WTC11 (cell line): Measurements from ENCODE around the gene WDPCP.
"Not testable (repeated sequence)": the region's sequence is repeated elsewhere in the genome, so short reads cannot be mapped to it uniquely, and the experiment has no call there.

Source experiments
- ESRRA ChIP-seq: sonication (generic); formaldehyde crosslinking; IDR thresholded peaks from 2 replicates; pipeline ENCODE4 v1.8.1; 2022; ENCODE audit warnings: mild to moderate bottlenecking, missing genetic modification reagents, borderline replicate concordance
- NR3C1 ChIP-seq: sonication (generic); formaldehyde crosslinking; conservative IDR thresholded peaks from 2 replicates; pipeline ENCODE4 v1.8.1; 2023; ENCODE audit warnings: low read depth, mild to moderate bottlenecking, missing genetic modification reagents
- SMAD3 ChIP-seq: sonication (generic); formaldehyde crosslinking; IDR thresholded peaks from 2 replicates; pipeline ENCODE4 v1.8.0; 2022; ENCODE audit warnings: missing genetic modification reagents, mild to moderate bottlenecking, borderline replicate concordance
- TEAD1 ChIP-seq: sonication (generic); formaldehyde crosslinking; IDR thresholded peaks from 2 replicates; pipeline ENCODE4 v1.8.0; 2022; ENCODE audit warnings: mild to moderate bottlenecking, missing genetic modification reagents
- TEAD4 ChIP-seq: sonication (generic); formaldehyde crosslinking; IDR thresholded peaks from 2 replicates; pipeline ENCODE4 v1.8.0; 2022; ENCODE audit warnings: mild to moderate bottlenecking, missing genetic modification reagents
- TF ChIP-seq, protein P1 (sequence below): fragments of 200-600 bp; IDR thresholded peaks from 2 replicates; pipeline ENCODE4 v1.8.0; 2022; ENCODE audit warnings: antibody characterized with exemption
- TF ChIP-seq, protein P2 (sequence below): sonication (generic); formaldehyde crosslinking; IDR thresholded peaks from 2 replicates; pipeline ENCODE4 v1.8.0; 2022; ENCODE audit warnings: mild to moderate bottlenecking, missing genetic modification reagents

DNA sequence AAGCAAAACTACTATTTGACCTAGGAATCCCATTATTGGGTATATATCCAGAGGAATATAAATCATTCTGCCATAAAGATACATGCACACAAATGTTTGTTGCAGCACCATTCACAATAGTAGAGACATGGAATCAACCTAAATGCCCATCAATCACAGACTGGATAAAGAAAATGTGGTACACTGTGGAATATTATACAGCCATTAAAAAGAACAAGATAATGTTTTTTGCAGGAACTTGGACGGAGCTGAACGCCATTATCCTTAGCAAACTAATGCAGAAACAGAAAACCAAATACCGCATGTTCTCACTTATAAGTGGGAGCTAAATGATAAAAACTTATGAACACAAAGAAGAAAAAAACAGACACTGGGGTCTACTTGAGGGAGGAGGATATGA is 185.4 kb downstream of the WDPCP start:
- TF ChIP-seq, protein P1, sequence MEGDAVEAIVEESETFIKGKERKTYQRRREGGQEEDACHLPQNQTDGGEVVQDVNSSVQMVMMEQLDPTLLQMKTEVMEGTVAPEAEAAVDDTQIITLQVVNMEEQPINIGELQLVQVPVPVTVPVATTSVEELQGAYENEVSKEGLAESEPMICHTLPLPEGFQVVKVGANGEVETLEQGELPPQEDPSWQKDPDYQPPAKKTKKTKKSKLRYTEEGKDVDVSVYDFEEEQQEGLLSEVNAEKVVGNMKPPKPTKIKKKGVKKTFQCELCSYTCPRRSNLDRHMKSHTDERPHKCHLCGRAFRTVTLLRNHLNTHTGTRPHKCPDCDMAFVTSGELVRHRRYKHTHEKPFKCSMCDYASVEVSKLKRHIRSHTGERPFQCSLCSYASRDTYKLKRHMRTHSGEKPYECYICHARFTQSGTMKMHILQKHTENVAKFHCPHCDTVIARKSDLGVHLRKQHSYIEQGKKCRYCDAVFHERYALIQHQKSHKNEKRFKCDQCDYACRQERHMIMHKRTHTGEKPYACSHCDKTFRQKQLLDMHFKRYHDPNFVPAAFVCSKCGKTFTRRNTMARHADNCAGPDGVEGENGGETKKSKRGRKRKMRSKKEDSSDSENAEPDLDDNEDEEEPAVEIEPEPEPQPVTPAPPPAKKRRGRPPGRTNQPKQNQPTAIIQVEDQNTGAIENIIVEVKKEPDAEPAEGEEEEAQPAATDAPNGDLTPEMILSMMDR: not testable (repeated sequence)
- not testable (repeated sequence) for TF ChIP-seq ESRRA (CRISPR knock-in tag); SMAD3 (CRISPR knock-in tag); NR3C1 (CRISPR knock-in tag); TEAD1; TEAD4
- TF ChIP-seq, protein P2, sequence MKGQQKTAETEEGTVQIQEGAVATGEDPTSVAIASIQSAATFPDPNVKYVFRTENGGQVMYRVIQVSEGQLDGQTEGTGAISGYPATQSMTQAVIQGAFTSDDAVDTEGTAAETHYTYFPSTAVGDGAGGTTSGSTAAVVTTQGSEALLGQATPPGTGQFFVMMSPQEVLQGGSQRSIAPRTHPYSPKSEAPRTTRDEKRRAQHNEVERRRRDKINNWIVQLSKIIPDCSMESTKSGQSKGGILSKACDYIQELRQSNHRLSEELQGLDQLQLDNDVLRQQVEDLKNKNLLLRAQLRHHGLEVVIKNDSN (CRISPR knock-in tag): not testable (repeated sequence)
